ENCODE measurements around the gene FAM210B.
"Not testable (repeated sequence)": the region's sequence is repeated elsewhere in the genome, so short reads cannot be mapped to it uniquely, and the experiment has no call there.

The FAM210B gene

DNA sequence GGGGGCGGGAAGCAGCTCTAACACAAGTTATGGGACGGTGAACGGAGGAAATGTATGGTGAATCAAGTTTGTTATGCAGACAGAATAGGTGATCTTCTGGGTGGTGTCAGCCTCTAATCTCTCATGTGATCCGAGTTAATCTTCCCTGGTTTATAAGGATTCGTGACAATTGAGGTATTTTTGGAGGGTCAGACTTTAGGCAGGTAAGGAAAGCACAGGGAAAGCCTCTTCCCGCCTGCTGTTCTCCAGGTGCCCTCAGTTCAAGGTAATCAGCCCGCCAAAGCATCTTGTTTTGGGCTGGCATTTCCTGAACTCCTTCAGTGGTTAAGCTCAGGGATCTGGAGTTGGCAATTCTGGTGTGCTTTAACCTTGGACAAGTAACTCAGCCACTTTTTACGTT lies 34.9 kb downstream of the FAM210B start:
- H3K27ac ChIP-seq, result 0 out of 2 replicates have a peak overlapping the region, but pooled peaks have one; percentile 86
- H3K27me3 ChIP-seq (ENCODE audit: insufficient read depth, low read depth), result no peaks in the 10 kb centered on the region
- peaks cover 22% of the 10 kb centered on the region for H3K4me1 ChIP-seq (ENCODE audit: low read depth, poor library complexity, severe bottlenecking)
- H3K79me2 ChIP-seq (ENCODE audit: insufficient read depth, low read depth), result peaks cover 64% of the 10 kb centered on the region
- H3K4me3 ChIP-seq (IDR thresholded peaks at IDR 0.05; ENCODE audit: insufficient read depth, low read depth, low read length), result no peak overlapping the region
- H3K36me3 ChIP-seq (ENCODE audit: insufficient read depth), result peaks cover 17% of the 10 kb centered on the region; the same call in 1 of the 2 replicates
- H3K4me2 ChIP-seq, result peak overlapping the region; percentile 95
- no peak overlapping the region for H2AFZ ChIP-seq (ENCODE audit: low read depth)
- no peak overlapping the region; the same call in 1 of the 2 replicates for H3K9ac ChIP-seq
- no peak for TF ChIP-seq CTCF (conservative IDR thresholded peaks at IDR 0.05; ENCODE audit: low read depth, low read length)
- H4K20me1 ChIP-seq (ENCODE audit: insufficient read depth), result no peaks in the 10 kb centered on the region

- H4K20me1 ChIP-seq (ENCODE audit: insufficient read depth), result no peaks in the 10 kb centered on the region
- no peak overlapping the region for H3K27ac ChIP-seq
- H3K79me2 ChIP-seq (ENCODE audit: insufficient read depth, low read depth), result peaks cover 52% of the 10 kb centered on the region
- H2AFZ ChIP-seq (ENCODE audit: low read depth), result no peak overlapping the region
- no peak overlapping the region for H3K4me3 ChIP-seq (IDR thresholded peaks at IDR 0.05; ENCODE audit: insufficient read depth, low read depth, low read length)
- TF ChIP-seq CTCF (conservative IDR thresholded peaks at IDR 0.05; ENCODE audit: low read depth, low read length), result no peak
- no peaks in the 10 kb centered on the region for H3K27me3 ChIP-seq (ENCODE audit: insufficient read depth, low read depth)
- H3K36me3 ChIP-seq (ENCODE audit: insufficient read depth), result peaks cover 17% of the 10 kb centered on the region; the same call in 1 of the 2 replicates
- no peak overlapping the region for H3K9ac ChIP-seq
- peaks cover 22% of the 10 kb centered on the region for H3K4me1 ChIP-seq (ENCODE audit: low read depth, poor library complexity, severe bottlenecking)
- H3K4me2 ChIP-seq, result no peak overlapping the region
Observed at GRCh38 chr20:56395166-56395565, 36.4 kb downstream of the FAM210B start.

- no peak overlapping the region for H2AFZ ChIP-seq (ENCODE audit: low read depth)
- H3K79me2 ChIP-seq (ENCODE audit: insufficient read depth, low read depth), result peaks cover 25% of the 10 kb centered on the region
Observed at GRCh38 chr20:56400001-56400640, 41.3 kb downstream of the FAM210B start.

DNA sequence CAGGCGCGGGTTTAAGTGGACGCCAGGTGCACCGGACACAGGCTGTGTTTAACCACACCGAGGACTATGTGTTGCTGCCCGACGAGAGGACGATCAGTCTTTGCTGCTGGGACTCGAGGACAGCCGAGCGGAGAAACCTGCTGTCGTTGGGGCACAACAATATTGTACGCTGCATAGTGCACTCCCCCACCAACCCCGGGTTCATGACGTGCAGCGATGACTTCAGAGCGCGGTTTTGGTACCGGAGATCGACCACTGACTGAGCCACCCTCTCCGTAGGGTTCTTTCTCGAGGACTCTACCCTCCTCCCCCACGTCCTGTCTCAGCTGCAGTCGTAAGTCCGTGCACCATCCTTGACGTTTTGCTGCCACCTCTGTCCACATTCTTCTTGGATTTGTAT lies 44.7 kb downstream of the FAM210B start:
- peaks cover 4% of the 10 kb centered on the region; the same call in 1 of the 2 replicates for H3K36me3 ChIP-seq (ENCODE audit: insufficient read depth)

More at GRCh38 chr20:56400001-56400640, 41.3 kb downstream of the FAM210B start:
- Histone ChIP-seq H3K27ac (no peak overlapping the region), H4K20me1 (ENCODE audit: insufficient read depth) (no peaks in the 10 kb centered on the region), H3K9ac (no peak overlapping the region), H3K36me3 (ENCODE audit: insufficient read depth) (peaks cover 21% of the 10 kb centered on the region; the same call in 1 of the 2 replicates), H3K4me2 (no peak overlapping the region), H3K4me1 (ENCODE audit: low read depth, poor library complexity, severe bottlenecking) (no peaks in the 10 kb centered on the region), H3K4me3 (IDR thresholded peaks at IDR 0.05; ENCODE audit: insufficient read depth, low read depth, low read length) (no peak overlapping the region), H3K27me3 (ENCODE audit: insufficient read depth, low read depth) (no peaks in the 10 kb centered on the region)
- peak; percentile 93 for TF ChIP-seq CTCF (conservative IDR thresholded peaks at IDR 0.05; ENCODE audit: low read depth, low read length)

GRCh38 chr20:56405356-56405755 lies 46.6 kb downstream of the FAM210B start:
- H3K4me2 ChIP-seq, result not testable (repeated sequence)

More for the DNA sequence above, 44.7 kb downstream of the FAM210B start:
- no peaks in the 10 kb centered on the region for H3K4me1 ChIP-seq (ENCODE audit: low read depth, poor library complexity, severe bottlenecking)
- no peak overlapping the region for H3K9ac ChIP-seq
- H3K4me2 ChIP-seq, result no peak overlapping the region
- H3K27ac ChIP-seq, result no peak overlapping the region
- H4K20me1 ChIP-seq (ENCODE audit: insufficient read depth), result no peaks in the 10 kb centered on the region
- TF ChIP-seq CTCF (conservative IDR thresholded peaks at IDR 0.05; ENCODE audit: low read depth, low read length), result no peak
- H2AFZ ChIP-seq (ENCODE audit: low read depth), result no peak overlapping the region
- peaks cover 15% of the 10 kb centered on the region for H3K79me2 ChIP-seq (ENCODE audit: insufficient read depth, low read depth)
- H3K27me3 ChIP-seq (ENCODE audit: insufficient read depth, low read depth), result no peaks in the 10 kb centered on the region
- H3K4me3 ChIP-seq (IDR thresholded peaks at IDR 0.05; ENCODE audit: insufficient read depth, low read depth, low read length), result no peak overlapping the region

More at GRCh38 chr20:56405356-56405755, 46.6 kb downstream of the FAM210B start:
- H3K36me3 ChIP-seq (ENCODE audit: insufficient read depth); H3K27ac ChIP-seq; H3K9ac ChIP-seq; H3K27me3 ChIP-seq (ENCODE audit: insufficient read depth, low read depth); H3K4me1 ChIP-seq (ENCODE audit: low read depth, poor library complexity, severe bottlenecking); H4K20me1 ChIP-seq (ENCODE audit: insufficient read depth); H3K4me3 ChIP-seq (IDR thresholded peaks at IDR 0.05; ENCODE audit: insufficient read depth, low read depth, low read length); H2AFZ ChIP-seq (ENCODE audit: low read depth): not testable (repeated sequence)
- H3K79me2 ChIP-seq (ENCODE audit: insufficient read depth, low read depth), result peaks cover 14% of the 10 kb centered on the region
